NCI-H748 (cell line): ENCODE results near the gene RTEL1.
A peak's percentile ranks its signal among the peaks of the same experiment; 100 is the strongest.

Experiments used
- DNase-seq: peaks from one replicate; lab custom pipeline; 2025; ENCODE audit not compliant: unreplicated experiment; lab: John Stamatoyannopoulos, UW

Gene RTEL1

DNA sequence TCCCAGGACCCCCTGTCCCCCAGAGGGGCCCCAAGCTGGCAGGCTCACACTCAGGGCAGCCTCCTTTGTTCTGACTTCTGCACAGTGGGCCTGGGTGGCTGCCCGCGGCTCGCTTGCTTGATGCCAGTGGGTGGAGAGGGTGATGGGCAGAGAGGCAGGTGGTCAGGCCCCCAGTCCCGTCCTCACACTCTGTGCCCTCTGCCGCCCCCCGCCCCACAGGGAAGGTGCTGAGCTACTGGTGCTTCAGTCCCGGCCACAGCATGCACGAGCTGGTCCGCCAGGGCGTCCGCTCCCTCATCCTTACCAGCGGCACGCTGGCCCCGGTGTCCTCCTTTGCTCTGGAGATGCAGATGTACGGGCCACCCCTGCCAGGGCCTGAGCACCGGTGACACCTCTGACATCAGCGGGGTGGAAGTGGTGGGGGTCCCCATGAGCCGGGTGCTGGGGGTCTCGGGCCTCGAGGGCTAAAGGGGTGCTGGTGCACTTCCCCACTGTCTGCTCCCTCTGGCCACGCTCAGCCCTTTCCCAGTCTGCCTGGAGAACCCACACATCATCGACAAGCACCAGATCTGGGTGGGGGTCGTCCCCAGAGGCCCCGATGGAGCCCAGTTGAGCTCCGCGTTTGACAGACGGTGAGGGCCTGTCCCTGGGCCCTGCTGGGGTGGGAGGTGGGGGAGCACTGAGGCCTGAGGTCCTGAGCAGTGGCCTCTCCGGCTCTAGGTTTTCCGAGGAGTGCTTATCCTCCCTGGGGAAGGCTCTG lies 29.5 kb downstream of the RTEL1 start:
- no peak for DNase-seq

DNA sequence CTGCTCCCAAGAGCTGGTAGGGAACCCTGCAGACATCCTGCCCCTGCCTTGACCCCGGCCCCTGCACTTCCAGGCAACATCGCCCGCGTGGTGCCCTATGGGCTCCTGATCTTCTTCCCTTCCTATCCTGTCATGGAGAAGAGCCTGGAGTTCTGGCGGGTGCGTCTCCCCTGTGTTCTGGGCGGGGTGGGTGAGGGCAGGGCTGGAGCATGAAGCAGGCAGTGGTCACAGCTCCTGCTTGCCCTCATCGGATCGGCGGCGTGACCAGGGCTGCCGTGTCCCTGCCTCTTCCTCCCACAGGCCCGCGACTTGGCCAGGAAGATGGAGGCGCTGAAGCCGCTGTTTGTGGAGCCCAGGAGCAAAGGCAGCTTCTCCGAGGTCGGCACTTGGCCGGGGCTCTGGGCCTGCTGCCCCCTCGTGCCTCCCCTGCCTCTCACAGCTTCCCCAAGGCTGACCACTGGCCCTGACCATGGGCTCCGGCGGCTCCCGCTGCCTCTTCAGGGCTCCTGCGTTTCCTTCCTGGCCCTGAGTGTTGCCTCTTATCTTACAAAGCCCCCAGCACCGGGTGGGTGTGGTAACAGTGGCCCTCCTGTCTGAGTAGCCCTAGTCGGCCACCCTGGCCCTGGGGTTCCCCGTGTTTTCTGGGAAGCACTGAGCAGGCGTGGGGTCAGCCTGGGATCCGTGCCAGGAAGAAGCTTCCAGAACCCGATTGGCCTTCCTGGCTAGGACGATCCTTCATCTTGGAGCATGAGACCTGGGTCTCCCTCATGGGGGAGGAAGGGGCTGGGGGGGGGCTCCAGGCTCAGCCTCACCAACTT lies 30.3 kb downstream of the RTEL1 start:
- DNase-seq = no peak

DNA sequence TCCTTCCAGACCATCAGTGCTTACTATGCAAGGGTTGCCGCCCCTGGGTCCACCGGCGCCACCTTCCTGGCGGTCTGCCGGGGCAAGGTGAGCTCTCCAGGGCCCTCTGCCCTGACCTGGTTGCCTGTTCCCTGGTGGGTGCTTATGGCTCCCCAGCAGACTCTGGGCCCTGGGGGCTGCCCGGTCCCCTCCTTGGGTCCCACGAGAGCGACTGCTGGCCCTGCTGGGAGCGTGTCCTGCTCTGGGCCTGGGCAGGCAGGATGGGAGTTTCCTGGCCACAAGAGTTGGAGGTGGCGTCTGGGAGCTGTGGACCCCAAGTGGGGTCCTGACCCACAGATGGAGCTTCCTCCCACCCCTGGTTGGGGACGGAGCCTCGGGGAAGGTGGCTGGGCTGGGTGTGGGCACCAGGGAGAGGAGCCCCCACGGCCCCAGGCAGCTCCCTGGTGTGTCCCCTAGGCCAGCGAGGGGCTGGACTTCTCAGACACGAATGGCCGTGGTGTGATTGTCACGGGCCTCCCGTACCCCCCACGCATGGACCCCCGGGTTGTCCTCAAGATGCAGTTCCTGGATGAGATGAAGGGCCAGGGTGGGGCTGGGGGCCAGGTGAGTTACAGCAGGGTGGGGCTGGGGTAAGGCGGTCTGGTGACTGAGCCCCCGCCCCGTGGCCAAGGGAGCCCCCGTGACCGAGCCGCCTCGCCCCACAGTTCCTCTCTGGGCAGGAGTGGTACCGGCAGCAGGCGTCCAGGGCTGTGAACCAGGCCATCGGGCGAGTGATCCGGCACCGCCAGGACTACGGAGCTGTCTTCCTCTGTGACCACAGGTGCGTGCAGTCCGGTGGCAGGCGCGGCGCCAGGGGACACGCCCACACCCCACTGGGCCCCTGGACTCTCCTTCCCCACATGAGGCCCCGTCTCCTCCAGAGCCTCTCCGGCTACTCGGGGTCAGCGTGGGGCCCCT lies 31.2 kb downstream of the RTEL1 start:
- no peak for DNase-seq

DNA sequence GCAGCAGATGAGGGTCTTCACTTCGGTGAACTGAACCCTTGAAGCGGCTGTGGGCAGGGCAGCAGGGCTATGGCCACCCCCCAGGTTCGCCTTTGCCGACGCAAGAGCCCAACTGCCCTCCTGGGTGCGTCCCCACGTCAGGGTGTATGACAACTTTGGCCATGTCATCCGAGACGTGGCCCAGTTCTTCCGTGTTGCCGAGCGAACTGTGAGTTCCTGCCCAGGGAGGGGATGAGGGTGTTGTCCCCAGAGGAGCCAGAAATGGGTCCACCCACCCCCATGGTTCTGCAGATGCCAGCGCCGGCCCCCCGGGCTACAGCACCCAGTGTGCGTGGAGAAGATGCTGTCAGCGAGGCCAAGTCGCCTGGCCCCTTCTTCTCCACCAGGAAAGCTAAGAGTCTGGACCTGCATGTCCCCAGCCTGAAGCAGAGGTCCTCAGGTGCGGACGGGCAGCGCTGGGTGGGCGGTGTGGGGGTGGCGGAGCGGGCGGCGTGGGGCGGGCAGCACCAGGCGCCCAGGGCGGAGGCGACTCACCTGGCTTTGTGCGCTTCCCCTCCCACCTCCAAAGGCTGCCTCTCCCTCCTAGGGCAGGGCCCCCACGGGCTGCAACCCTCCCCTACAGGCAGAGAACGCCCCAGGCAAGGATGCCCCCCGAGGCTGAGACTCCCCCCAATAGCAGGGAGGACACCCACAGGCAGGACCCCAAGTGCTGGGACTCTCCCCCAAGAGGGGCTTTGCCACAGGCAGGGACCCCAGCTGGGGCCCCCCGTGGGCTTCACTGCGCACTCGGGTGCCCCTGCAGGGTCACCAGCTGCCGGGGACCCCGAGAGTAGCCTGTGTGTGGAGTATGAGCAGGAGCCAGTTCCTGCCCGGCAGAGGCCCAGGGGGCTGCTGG lies 32.1 kb downstream of the RTEL1 start:
- DNase-seq = no peak

DNA sequence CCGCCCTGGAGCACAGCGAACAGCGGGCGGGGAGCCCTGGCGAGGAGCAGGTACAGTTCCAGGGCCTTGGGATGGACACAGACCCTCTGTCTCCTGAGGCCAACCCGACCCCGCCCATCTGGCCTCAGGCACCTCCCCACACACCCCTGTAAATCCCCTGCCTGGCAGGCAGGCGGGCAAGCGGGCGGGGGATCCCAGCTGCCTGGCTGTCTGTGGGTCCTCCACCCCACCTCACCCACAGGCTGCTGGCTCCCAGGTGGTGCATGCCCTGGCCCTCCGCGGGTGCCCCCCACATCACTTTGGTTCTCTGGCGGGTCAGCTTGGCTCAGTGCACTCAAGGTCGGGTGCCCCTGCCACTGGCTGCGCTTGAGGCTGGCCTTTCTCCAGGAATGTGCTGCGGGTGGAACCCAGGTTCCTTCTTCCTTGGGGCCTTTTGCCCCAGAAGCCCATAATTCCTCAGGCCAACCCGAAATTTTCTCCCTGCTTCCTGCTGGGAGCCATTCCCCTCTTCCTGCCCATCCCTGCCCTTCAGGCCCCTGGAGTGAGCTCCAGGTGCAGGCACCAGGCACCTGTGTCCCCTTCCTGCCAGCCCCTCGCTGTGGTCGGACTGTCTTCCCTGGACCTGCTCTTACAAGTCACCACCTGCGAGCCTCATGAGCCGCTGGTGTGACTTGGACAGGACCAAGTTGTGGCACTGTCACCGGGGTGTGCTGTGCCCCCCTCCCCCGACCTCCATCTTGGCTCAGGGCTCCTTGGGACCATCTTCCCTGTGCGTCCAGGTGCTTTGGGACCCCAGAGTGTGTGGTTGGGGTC lies 33.0 kb downstream of the RTEL1 start:
- DNase-seq = no peak

DNA sequence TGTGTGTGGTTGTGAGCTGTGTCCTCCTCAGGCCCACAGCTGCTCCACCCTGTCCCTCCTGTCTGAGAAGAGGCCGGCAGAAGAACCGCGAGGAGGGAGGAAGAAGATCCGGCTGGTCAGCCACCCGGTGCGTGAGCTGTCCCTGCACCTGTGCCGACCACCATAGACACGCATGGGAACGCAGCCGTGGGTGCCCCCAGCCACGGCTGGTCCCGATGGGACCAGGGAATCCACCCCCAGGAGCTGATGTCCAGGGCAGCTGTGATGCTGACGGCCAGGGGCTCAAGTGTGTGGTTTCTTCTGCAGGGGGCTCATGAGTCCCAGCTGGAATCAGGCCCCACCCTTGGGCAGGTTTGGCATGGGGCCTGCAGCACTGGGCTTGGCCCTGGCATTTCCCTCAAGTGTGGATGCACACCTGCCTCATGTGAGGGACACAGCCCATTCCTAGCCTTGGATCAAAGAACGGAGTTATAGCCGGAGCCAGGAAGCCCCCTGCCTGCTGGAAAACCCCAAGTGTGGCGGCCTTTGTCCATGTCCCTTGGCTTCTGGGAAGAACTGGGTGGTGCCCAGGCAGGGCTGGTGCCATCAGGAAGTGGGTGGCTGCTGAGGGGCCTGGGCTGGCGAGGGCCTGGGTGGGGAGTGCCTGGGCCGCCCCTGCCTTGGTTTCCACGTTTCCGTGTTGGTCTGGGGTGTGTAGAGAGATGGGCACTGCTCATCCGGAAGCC lies 33.8 kb downstream of the RTEL1 start:
- no peak for DNase-seq

DNA sequence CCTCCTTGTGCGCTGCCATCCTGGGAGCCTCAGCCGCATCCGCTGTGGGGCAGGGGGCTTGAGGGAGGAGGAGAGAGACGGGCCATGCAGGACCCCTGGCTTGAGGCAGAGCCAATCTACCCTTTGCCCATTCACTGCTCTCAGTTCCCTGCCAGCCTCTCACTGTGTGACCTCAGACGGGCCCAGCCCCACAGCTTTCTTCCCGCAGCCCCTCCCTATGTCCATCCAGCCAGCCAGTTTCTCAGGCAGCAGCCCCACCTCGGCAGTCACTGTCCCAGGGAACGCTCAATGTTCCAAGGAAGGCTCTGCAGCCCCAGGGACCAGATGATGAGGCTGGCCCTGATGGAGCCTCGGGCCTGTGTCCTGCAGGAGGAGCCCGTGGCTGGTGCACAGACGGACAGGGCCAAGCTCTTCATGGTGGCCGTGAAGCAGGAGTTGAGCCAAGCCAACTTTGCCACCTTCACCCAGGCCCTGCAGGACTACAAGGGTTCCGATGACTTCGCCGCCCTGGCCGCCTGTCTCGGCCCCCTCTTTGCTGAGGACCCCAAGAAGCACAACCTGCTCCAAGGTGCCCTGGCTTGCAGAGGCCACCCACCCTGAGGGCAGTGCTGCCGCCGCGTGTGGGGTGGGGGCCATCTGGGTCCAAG lies 34.4 kb downstream of the RTEL1 start:
- peak; percentile 14 for DNase-seq

DNA sequence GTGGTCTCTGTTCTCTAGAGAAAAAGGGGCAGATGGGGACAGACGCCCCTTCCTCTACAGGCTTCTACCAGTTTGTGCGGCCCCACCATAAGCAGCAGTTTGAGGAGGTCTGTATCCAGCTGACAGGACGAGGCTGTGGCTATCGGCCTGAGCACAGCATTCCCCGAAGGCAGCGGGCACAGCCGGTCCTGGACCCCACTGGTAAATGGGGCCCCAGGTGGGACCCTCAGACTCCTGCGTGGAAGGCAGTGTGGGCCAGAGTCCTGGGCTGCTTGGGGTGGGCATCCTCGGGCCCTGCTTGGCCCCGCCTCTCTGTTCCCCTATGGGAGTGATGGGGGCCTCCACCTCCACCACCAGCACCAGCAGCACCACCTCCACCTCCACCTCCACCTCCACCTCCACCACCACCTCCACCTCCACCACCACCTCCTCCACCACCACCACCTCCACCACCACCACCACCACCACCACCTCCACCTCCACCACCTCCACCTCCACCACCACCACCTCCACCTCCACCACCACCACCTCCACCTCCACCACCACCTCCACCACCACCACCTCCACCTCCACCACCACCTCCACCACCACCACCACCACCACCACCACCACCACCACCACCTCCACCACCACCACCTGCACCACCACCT lies 35.1 kb downstream of the RTEL1 start:
- no peak for DNase-seq

DNA sequence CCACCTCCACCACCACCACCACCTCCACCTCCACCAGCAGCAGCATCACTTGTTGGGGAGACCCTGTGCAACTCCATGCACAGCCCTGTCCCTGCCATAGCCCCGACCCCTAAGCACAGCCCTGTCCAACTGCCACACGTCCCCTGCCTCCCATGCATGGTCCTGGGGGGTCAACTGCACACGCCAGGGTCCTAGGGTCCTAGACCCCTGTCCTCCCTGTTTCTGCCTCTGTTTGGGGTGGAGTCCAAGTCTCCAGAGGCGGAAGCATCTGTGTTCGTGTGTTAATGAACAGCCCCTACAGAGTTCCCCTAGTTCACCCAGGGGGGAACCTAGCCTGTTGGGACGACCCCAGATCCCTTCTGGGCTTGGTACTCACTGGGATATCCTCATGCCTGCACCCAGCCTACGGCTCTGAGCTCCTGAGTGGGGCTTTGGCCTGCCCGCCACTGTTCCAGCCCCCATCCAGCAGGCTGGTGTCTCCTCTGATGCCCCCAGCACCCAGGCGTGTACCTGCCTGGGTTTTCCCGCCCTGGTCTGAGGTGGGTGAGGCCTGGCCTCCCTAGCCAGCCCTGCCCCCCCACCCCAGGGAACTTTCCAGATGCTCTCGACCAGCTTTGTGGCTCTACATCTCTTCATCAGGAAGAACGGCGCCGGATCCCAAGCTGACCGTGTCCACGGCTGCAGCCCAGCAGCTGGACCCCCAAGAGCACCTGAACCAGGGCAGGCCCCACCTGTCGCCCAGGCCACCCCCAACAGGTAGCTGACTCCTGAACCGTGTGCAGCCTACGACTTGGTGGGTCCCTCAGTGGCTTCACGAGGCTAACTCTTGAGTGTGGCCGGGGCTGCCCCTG lies 35.8 kb downstream of the RTEL1 start:
- DNase-seq = no peak

DNA sequence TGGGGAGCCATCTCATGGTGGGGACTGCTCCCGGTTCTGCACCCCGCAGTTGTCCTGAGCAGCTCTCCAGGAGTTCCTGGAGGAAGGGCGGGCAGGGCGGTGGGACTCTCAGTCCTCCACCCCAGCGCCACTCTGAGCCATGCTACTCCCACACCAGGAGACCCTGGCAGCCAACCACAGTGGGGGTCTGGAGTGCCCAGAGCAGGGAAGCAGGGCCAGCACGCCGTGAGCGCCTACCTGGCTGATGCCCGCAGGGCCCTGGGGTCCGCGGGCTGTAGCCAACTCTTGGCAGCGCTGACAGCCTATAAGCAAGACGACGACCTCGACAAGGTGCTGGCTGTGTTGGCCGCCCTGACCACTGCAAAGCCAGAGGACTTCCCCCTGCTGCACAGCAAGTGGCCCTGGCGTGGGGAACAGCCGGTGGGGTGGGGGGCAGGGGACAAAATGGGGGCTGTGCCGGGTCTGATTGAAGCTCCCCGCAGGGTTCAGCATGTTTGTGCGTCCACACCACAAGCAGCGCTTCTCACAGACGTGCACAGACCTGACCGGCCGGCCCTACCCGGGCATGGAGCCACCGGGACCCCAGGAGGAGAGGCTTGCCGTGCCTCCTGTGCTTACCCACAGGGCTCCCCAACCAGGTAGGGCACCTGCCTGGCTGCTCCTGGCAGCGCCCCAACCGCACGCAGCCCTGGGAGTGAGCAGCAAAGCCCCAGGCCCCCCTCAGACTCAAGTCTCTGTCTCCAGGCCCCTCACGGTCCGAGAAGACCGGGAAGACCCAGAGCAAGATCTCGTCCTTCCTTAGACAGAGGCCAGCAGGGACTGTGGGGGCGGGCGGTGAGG lies 36.7 kb downstream of the RTEL1 start:
- DNase-seq = no peak

DNA sequence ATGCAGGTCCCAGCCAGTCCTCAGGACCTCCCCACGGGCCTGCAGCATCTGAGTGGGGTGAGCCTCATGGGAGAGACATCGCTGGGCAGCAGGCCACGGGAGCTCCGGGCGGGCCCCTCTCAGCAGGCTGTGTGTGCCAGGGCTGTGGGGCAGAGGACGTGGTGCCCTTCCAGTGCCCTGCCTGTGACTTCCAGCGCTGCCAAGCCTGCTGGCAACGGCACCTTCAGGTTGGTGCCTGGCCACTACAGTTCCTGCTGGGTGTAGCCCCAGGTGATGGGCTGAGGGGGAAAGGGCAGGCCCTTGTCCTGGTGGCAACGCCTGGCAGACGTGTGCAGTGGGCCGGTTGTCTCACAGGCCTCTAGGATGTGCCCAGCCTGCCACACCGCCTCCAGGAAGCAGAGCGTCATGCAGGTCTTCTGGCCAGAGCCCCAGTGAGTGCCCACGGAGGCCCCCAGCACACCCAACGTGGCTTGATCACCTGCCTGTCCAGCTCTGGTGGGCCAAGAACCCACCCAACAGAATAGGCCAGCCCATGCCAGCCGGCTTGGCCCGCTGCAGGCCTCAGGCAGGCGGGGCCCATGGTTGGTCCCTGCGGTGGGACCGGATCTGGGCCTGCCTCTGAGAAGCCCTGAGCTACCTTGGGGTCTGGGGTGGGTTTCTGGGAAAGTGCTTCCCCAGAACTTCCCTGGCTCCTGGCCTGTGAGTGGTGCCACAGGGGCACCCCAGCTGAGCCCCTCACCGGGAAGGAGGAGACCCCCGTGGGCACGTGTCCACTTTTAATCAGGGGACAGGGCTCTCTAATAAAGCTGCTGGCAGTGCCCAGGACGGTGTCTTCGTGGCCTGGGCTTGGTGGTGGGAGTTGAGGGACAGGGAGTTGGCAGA lies 37.6 kb downstream of the RTEL1 start:
- no peak for DNase-seq

DNA sequence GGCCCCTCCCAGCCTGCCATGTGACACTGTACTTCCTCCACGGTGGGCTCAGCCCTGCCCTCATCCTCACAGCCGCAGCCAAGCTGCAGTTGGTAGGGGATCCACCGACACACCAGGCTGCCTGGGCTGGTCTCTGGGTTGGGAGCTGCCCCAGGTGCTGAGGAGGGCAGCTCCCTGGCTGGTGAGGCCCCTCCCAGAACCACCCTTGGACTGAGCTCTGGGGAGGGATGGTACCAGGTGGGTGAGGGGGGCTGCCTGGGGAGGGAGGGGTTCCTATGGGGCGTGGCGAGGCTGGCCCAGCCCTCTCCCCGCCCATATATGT lies 38.2 kb downstream of the RTEL1 start:
- DNase-seq = no peak

DNA sequence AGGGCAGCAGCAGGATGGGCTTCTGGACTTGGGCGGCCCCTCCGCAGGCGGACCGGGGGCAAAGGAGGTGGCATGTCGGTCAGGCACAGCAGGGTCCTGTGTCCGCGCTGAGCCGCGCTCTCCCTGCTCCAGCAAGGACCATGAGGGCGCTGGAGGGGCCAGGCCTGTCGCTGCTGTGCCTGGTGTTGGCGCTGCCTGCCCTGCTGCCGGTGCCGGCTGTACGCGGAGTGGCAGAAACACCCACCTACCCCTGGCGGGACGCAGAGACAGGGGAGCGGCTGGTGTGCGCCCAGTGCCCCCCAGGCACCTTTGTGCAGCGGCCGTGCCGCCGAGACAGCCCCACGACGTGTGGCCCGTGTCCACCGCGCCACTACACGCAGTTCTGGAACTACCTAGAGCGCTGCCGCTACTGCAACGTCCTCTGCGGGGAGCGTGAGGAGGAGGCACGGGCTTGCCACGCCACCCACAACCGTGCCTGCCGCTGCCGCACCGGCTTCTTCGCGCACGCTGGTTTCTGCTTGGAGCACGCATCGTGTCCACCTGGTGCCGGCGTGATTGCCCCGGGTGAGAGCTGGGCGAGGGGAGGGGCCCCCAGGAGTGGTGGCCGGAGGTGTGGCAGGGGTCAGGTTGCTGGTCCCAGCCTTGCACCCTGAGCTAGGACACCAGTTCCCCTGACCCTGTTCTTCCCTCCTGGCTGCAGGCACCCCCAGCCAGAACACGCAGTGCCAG lies 38.7 kb downstream of the RTEL1 start, which contains the start of gene TNFRSF6B:
TSS of gene TNFRSF6B (plus strand) at position 25 of the 729 bp plus-strand sequence. CDS start at position 141, 116 bp downstream.
- DNase-seq = no peak

DNA sequence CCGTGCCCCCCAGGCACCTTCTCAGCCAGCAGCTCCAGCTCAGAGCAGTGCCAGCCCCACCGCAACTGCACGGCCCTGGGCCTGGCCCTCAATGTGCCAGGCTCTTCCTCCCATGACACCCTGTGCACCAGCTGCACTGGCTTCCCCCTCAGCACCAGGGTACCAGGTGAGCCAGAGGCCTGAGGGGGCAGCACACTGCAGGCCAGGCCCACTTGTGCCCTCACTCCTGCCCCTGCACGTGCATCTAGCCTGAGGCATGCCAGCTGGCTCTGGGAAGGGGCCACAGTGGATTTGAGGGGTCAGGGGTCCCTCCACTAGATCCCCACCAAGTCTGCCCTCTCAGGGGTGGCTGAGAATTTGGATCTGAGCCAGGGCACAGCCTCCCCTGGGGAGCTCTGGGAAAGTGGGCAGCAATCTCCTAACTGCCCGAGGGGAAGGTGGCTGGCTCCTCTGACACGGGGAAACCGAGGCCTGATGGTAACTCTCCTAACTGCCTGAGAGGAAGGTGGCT lies 39.3 kb downstream of the RTEL1 start:
- DNase-seq = no peak
